Panc1 (cell line): ENCODE measurements around the gene DNAJC5G. TPM values are rescaled to one million over a fixed set of nuclear protein-coding genes. Genes with fewer than 3 reads are reported as not detected.

Experiments used
- ATAC-seq: fragments of 200-7000 bp; cut with Tn5 transposase; 2 replicates; pipeline ENCODE4 v1.9.1; 2020; ENCODE audit warnings: mild to moderate bottlenecking, moderate library complexity
- BruUV-seq: library from RNA; stranded (reverse); fragments of 400-500 nt; replicated peaks from 2 replicates; lab custom pipeline; 2021; lab: Mats Ljungman, UMichigan
- CTCF ChIA-PET: fragments of 300-600 bp; sonication (Branson Sonifier 250); formaldehyde crosslinking; loops from one replicate; lab custom pipeline; 2022; ENCODE audit warnings: antibody characterized with exemption; lab: Charles Lee
- POLR2A ChIA-PET: fragments of 300-600 bp; sonication (Branson Sonifier 250); formaldehyde crosslinking; loops from one replicate; lab custom pipeline; 2022; ENCODE audit warnings: antibody characterized with exemption; lab: Charles Lee
- DNase-seq: peaks from one replicate; pipeline ENCODE4 v3.0.0-alpha.2; 2010; ENCODE audit warnings: low read depth, low spot score
- H3K27ac ChIP-seq: 2 replicates; pipeline ENCODE4 v1.5.1; 2011; ENCODE audit warnings: mild to moderate bottlenecking, low read length, inconsistent platforms
- H3K27me3 ChIP-seq: fragments of 200-500 bp; sonication (Bioruptor generic); 2 replicates; pipeline ENCODE4 v1.6.0; 2014; ENCODE audit warnings: low read length, inconsistent platforms; ENCODE audit not compliant: control insufficient read depth, insufficient read depth
- H3K36me3 ChIP-seq: fragments of 200-500 bp; sonication (Bioruptor generic); 2 replicates; pipeline ENCODE4 v1.5.1; 2014; ENCODE audit warnings: inconsistent platforms, mild to moderate bottlenecking, low read length, moderate library complexity; ENCODE audit not compliant: control insufficient read depth, insufficient read depth
- H3K4me1 ChIP-seq: 2 replicates; pipeline ENCODE4 v1.5.1; 2011; ENCODE audit warnings: inconsistent platforms, mild to moderate bottlenecking, low read length, moderate library complexity; ENCODE audit not compliant: control insufficient read depth, insufficient read depth
- H3K4me3 ChIP-seq, 2 experiments: 2 replicates each; pipeline ENCODE4 v1.5.1; 2011 to 2012; ENCODE audit warnings: low read depth in 2 of 2, low read length in 2 of 2, mild to moderate bottlenecking in 2 of 2, inconsistent platforms in 1 of 2, moderate library complexity in 1 of 2
- H3K9me3 ChIP-seq: fragments of 200-500 bp; sonication (Bioruptor generic); 2 replicates; pipeline ENCODE4 v1.5.1; 2014; ENCODE audit warnings: low read depth, mild to moderate bottlenecking, inconsistent platforms, low read length, moderate library complexity; ENCODE audit not compliant: control insufficient read depth, insufficient read depth
- POLR2AphosphoS5 ChIP-seq: IDR thresholded peaks from 2 replicates; pipeline ENCODE4 v1.6.1; 2012; ENCODE audit warnings: mild to moderate bottlenecking, low read depth, low read length, moderate library complexity
- SIN3A ChIP-seq: IDR thresholded peaks from 2 replicates; pipeline ENCODE4 v1.6.1; 2012; ENCODE audit warnings: low read depth, mild to moderate bottlenecking, low read length, moderate library complexity, borderline replicate concordance; ENCODE audit not compliant: insufficient read depth
- TCF7L2 ChIP-seq: IDR thresholded peaks from 2 replicates; pipeline ENCODE4 v1.6.1; 2011; ENCODE audit warnings: mild to moderate bottlenecking, low read depth, low read length, inconsistent platforms
- in situ Hi-C: cut with HindIII; loops from 2 replicates; pipeline ENCODE4 v1.10.0; 2016; ENCODE audit warnings: low sequenced_read_pairs, low pct_unique_long_range_greater_than_20kb
- intact Hi-C: fragments of 100-400 bp; cut with micrococcal nuclease; formaldehyde crosslinking; loops from one replicate; pipeline ENCODE4 v1.10.0; 2022; ENCODE audit not compliant: unreplicated experiment
- total RNA-seq: library from RNA; stranded (reverse); gene quantifications from one replicate; pipeline ENCODE4 v1.2.1, GENCODE V29; 2021; ENCODE audit not compliant: unreplicated experiment
- TF ChIP-seq, protein P1 (sequence below), 2 experiments: IDR thresholded peaks; 2 replicates each; pipeline ENCODE4 v1.6.1; 2011 to 2012; ENCODE audit warnings: low read depth in 2 of 2, control low read depth in 1 of 2, low read length in 1 of 2, mild to moderate bottlenecking in 1 of 2, moderate library complexity in 1 of 2; ENCODE audit not compliant: insufficient read depth in 1 of 2
- TF ChIP-seq, protein P2 (sequence below): fragments of 450-650 bp; IDR thresholded peaks from 2 replicates; pipeline ENCODE4 v1.5.1; 2017; ENCODE audit warnings: mild to moderate bottlenecking

Gene DNAJC5G
- total RNA-seq, 1 experiment from 2014 or later: not detected

DNA sequence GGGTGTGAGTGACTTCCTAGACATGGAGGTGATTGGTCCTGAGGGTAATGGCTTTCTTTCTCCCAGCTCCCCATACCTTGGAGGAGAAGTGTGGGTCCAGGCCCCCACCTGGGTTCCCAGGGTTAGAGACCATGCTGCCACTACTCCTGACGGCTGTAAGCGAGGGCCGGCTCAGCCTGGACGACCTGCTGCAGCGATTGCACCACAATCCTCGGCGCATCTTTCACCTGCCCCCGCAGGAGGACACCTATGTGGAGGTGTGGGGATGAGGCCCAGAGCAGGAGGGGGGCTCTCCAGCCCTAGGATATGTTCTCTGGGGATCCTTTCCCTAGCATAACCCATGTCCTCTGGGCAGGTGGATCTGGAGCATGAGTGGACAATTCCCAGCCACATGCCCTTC, 36.3 kb upstream of the DNAJC5G start:
- Histone ChIP-seq H3K27me3 (no peaks in the 10 kb centered on the region), H3K27ac (no peak overlapping the region), H3K9me3 (no peaks in the 10 kb centered on the region), H3K4me3 (no peak overlapping the region), H3K36me3 (peaks cover 29% of the 10 kb centered on the region), H3K4me1 (no peaks in the 10 kb centered on the region)
- no TSS peak for BruUV-seq
- intact Hi-C loops: no loop called here
- ChIA-PET POLR2A (no interaction called here), CTCF (no interaction called here)
- TF ChIP-seq POLR2AphosphoS5: no peak
- TF ChIP-seq, protein P1, sequence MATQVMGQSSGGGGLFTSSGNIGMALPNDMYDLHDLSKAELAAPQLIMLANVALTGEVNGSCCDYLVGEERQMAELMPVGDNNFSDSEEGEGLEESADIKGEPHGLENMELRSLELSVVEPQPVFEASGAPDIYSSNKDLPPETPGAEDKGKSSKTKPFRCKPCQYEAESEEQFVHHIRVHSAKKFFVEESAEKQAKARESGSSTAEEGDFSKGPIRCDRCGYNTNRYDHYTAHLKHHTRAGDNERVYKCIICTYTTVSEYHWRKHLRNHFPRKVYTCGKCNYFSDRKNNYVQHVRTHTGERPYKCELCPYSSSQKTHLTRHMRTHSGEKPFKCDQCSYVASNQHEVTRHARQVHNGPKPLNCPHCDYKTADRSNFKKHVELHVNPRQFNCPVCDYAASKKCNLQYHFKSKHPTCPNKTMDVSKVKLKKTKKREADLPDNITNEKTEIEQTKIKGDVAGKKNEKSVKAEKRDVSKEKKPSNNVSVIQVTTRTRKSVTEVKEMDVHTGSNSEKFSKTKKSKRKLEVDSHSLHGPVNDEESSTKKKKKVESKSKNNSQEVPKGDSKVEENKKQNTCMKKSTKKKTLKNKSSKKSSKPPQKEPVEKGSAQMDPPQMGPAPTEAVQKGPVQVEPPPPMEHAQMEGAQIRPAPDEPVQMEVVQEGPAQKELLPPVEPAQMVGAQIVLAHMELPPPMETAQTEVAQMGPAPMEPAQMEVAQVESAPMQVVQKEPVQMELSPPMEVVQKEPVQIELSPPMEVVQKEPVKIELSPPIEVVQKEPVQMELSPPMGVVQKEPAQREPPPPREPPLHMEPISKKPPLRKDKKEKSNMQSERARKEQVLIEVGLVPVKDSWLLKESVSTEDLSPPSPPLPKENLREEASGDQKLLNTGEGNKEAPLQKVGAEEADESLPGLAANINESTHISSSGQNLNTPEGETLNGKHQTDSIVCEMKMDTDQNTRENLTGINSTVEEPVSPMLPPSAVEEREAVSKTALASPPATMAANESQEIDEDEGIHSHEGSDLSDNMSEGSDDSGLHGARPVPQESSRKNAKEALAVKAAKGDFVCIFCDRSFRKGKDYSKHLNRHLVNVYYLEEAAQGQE (IDR thresholded peaks at IDR 0.05; ENCODE audit: insufficient read depth in 1 of 2, low read depth in 2 of 2, low read length in 1 of 2): no peak
- no peak for TF ChIP-seq TCF7L2
- TF ChIP-seq, protein P2, sequence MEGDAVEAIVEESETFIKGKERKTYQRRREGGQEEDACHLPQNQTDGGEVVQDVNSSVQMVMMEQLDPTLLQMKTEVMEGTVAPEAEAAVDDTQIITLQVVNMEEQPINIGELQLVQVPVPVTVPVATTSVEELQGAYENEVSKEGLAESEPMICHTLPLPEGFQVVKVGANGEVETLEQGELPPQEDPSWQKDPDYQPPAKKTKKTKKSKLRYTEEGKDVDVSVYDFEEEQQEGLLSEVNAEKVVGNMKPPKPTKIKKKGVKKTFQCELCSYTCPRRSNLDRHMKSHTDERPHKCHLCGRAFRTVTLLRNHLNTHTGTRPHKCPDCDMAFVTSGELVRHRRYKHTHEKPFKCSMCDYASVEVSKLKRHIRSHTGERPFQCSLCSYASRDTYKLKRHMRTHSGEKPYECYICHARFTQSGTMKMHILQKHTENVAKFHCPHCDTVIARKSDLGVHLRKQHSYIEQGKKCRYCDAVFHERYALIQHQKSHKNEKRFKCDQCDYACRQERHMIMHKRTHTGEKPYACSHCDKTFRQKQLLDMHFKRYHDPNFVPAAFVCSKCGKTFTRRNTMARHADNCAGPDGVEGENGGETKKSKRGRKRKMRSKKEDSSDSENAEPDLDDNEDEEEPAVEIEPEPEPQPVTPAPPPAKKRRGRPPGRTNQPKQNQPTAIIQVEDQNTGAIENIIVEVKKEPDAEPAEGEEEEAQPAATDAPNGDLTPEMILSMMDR: no peak
- TF ChIP-seq SIN3A: no peak
- in situ Hi-C loops: no loop called here
- ATAC-seq (no peak), DNase-seq (no peak)

DNA sequence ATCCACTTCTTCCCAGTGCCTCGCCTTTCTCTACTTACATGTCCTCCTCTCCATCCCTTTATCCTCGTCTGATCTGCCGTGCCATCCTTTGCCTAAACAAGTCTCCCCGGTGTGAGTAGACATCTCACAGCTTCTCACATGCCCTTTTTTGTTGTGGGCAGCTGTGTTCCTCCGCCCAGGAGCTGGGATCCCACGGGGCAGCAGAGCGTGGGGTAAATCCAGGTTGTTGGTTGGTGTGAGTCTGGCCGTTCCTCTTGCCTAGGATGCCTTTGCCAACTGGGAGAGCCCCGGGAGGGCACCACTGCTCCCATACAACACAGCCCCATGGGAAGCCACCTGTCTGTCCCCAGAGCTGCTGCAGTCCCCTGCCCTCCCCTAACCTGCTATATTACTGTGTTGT, 34.8 kb upstream of the DNAJC5G start:
- H3K9me3 ChIP-seq: no peaks in the 10 kb centered on the region
- ChIA-PET CTCF (no interaction called here), POLR2A (interaction anchor here (0.6 kb wide), 1 partner anchor 508 kb away, joined by 3 read pairs; no protein-coding TSS in a partner anchor)
- TF ChIP-seq, protein P1 (IDR thresholded peaks at IDR 0.05; ENCODE audit: insufficient read depth in 1 of 2, low read depth in 2 of 2, low read length in 1 of 2): no peak
- ATAC-seq (no peak), DNase-seq (no peak)
- no peak overlapping the region for H3K27ac ChIP-seq
- H3K4me3 ChIP-seq: no peak overlapping the region
- H3K27me3 ChIP-seq: no peaks in the 10 kb centered on the region
- intact Hi-C loops: no loop called here
- BruUV-seq: no TSS peak
- in situ Hi-C loops: no loop called here
- no peaks in the 10 kb centered on the region for H3K4me1 ChIP-seq
- H3K36me3 ChIP-seq: peaks cover 21% of the 10 kb centered on the region
